Mesendoderm (in vitro differentiated cells): ENCODE results near the gene OR56B1.

ENCODE experiments used
- DNase-seq: peaks from one replicate; pipeline ENCODE4 v3.0.0; 2013
- H2AK5ac ChIP-seq: 2 replicates; pipeline ENCODE4 v1.6.1; 2013; ENCODE audit warnings: low read length, inconsistent platforms
- H2BK120ac ChIP-seq: 2 replicates; pipeline ENCODE4 v1.6.1; 2013; ENCODE audit warnings: low read depth, mild to moderate bottlenecking, low read length, moderate library complexity, mixed read lengths
- H2BK15ac ChIP-seq: replicated peaks from 2 replicates; pipeline ENCODE4 v1.6.1; 2013; ENCODE audit warnings: low read depth, mild to moderate bottlenecking, moderate library complexity
- H2BK5ac ChIP-seq: 2 replicates; pipeline ENCODE4 v1.6.1; 2013; ENCODE audit warnings: low read length, inconsistent platforms
- H3K18ac ChIP-seq: 2 replicates; pipeline ENCODE4 v1.6.1; 2013; ENCODE audit warnings: mild to moderate bottlenecking, low read length, mixed read lengths
- H3K23ac ChIP-seq: one replicate; pipeline ENCODE4 v1.6.1; 2013; ENCODE audit warnings: low read length
- H3K27ac ChIP-seq: 2 replicates; pipeline ENCODE4 v1.5.1; 2013; ENCODE audit warnings: low read depth, mild to moderate bottlenecking, inconsistent platforms, low read length, moderate library complexity
- H3K27me3 ChIP-seq: 2 replicates; pipeline ENCODE4 v1.6.1; 2013; ENCODE audit warnings: low read length, control low read depth, mild to moderate bottlenecking, inconsistent platforms; ENCODE audit not compliant: insufficient read depth, poor library complexity
- H3K36me3 ChIP-seq: 2 replicates; pipeline ENCODE4 v1.6.1; 2013; ENCODE audit warnings: low read length, inconsistent platforms; ENCODE audit not compliant: control insufficient read depth, insufficient read depth
- H3K4ac ChIP-seq: one replicate; pipeline ENCODE4 v1.6.1; 2013; ENCODE audit warnings: low read depth, mild to moderate bottlenecking, low read length, moderate library complexity
- H3K4me1 ChIP-seq: 2 replicates; pipeline ENCODE4 v1.6.1; 2013; ENCODE audit warnings: low read depth, low read length, inconsistent platforms; ENCODE audit not compliant: control insufficient read depth
- H3K4me2 ChIP-seq: 2 replicates; pipeline ENCODE4 v1.6.1; 2013; ENCODE audit warnings: low read length
- H3K4me3 ChIP-seq: 2 replicates; pipeline ENCODE4 v1.5.1; 2013; ENCODE audit warnings: mild to moderate bottlenecking, low read length
- H3K56ac ChIP-seq: one replicate; pipeline ENCODE4 v1.6.1; 2013; ENCODE audit warnings: low read length
- H3K79me1 ChIP-seq: 2 replicates; pipeline ENCODE4 v1.6.1; 2013; ENCODE audit warnings: low read length, inconsistent platforms
- H3K79me2 ChIP-seq: 2 replicates; pipeline ENCODE4 v1.6.1; 2013; ENCODE audit warnings: mild to moderate bottlenecking, low read length; ENCODE audit not compliant: control insufficient read depth, insufficient read depth
- H3K9ac ChIP-seq: 2 replicates; pipeline ENCODE4 v1.6.1; 2013; ENCODE audit warnings: low read length, inconsistent platforms
- H4K5ac ChIP-seq: one replicate; pipeline ENCODE4 v1.6.1; 2013; ENCODE audit warnings: low read length
- H4K8ac ChIP-seq: one replicate; pipeline ENCODE4 v1.6.1; 2013; ENCODE audit warnings: low read depth, mild to moderate bottlenecking, control low read depth, low read length, moderate library complexity
- WGBS: extraction: QIAGEN DNeasy Blood & Tissue Kit; methylation state at CpG from one replicate; pipeline ENCODE4 v1.1.7; 2013; ENCODE audit warnings: low lambda C conversion rate, missing lambda C conversion rate; ENCODE audit not compliant: insufficient coverage; ENCODE audit errors: extremely low coverage; 5-methylcytosine and 5-hydroxymethylcytosine counted together

The OR56B1 gene

GRCh38 chr11:5700421-5701054 lies 35.7 kb upstream of the OR56B1 start:
- no peaks in the 10 kb centered on the region for H3K4me1 ChIP-seq
- no peaks in the 10 kb centered on the region for H3K79me2 ChIP-seq
- H3K79me1 ChIP-seq = no peaks in the 10 kb centered on the region
- H4K5ac ChIP-seq = no peak overlapping the region
- no peak overlapping the region for H2BK5ac ChIP-seq
- no peak overlapping the region for H3K9ac ChIP-seq
- no peak overlapping the region for H3K4ac ChIP-seq
- H3K4me3 ChIP-seq = no peak overlapping the region
- no peak for DNase-seq
- H2BK120ac ChIP-seq = no peak overlapping the region
- no peak overlapping the region for H3K23ac ChIP-seq
- no peak overlapping the region for H3K56ac ChIP-seq
- H2AK5ac ChIP-seq = no peak overlapping the region
- no peak overlapping the region for H3K18ac ChIP-seq
- H4K8ac ChIP-seq = no peak overlapping the region
- H2BK15ac ChIP-seq = no peak overlapping the region
- H3K27ac ChIP-seq = no peak overlapping the region
- H3K4me2 ChIP-seq = no peak overlapping the region
- no peaks in the 10 kb centered on the region for H3K27me3 ChIP-seq
- WGBS = no CpG with 5 or more reads among the region's 10 CpGs
- no peaks in the 10 kb centered on the region for H3K36me3 ChIP-seq

GRCh38 chr11:5701055-5701577 lies 35.1 kb upstream of the OR56B1 start:
- Histone ChIP-seq H3K9ac (no peak overlapping the region), H3K23ac (no peak overlapping the region), H3K4me2 (no peak overlapping the region), H2AK5ac (no peak overlapping the region), H2BK120ac (no peak overlapping the region), H2BK5ac (no peak overlapping the region), H4K5ac (no peak overlapping the region), H3K79me1 (no peaks in the 10 kb centered on the region), H3K4me3 (no peak overlapping the region), H3K4me1 (no peaks in the 10 kb centered on the region), H3K27me3 (no peaks in the 10 kb centered on the region), H2BK15ac (no peak overlapping the region), H3K18ac (no peak overlapping the region), H3K56ac (no peak overlapping the region), H3K79me2 (no peaks in the 10 kb centered on the region), H4K8ac (no peak overlapping the region), H3K36me3 (no peaks in the 10 kb centered on the region), H3K27ac (no peak overlapping the region), H3K4ac (no peak overlapping the region)
- DNase-seq = no peak
- 100% methylated on average over 2 of the region's 3 CpGs for WGBS

- Histone ChIP-seq H4K8ac (no peak overlapping the region), H3K4me2 (no peak overlapping the region), H3K4me3 (no peak overlapping the region), H3K23ac (no peak overlapping the region), H3K27me3 (no peaks in the 10 kb centered on the region), H3K27ac (no peak overlapping the region), H3K9ac (no peak overlapping the region), H2BK120ac (no peak overlapping the region), H2AK5ac (no peak overlapping the region), H4K5ac (no peak overlapping the region), H3K56ac (no peak overlapping the region), H3K79me2 (no peaks in the 10 kb centered on the region), H3K4ac (no peak overlapping the region), H3K79me1 (no peaks in the 10 kb centered on the region), H3K18ac (no peak overlapping the region), H3K36me3 (no peaks in the 10 kb centered on the region), H2BK5ac (no peak overlapping the region), H2BK15ac (no peak overlapping the region), H3K4me1 (no peaks in the 10 kb centered on the region)
- no peak for DNase-seq
- WGBS = no CpG with 5 or more reads among the region's 2 CpGs
These were observed 32.3 kb upstream of the OR56B1 start for GRCh38 chr11:5703741-5704536.

GRCh38 chr11:5705688-5706087 lies 30.6 kb upstream of the OR56B1 start:
- no CpG with 5 or more reads among the region's 4 CpGs for WGBS

GRCh38 chr11:5712507-5712906 lies 23.7 kb upstream of the OR56B1 start:
- Histone ChIP-seq H3K27me3 (no peaks in the 10 kb centered on the region), H3K79me2 (no peaks in the 10 kb centered on the region), H2AK5ac (no peak overlapping the region), H3K18ac (no peak overlapping the region), H2BK120ac (no peak overlapping the region), H3K9ac (no peak overlapping the region), H3K56ac (no peak overlapping the region), H3K79me1 (no peaks in the 10 kb centered on the region), H2BK15ac (no peak overlapping the region), H3K36me3 (no peaks in the 10 kb centered on the region), H3K27ac (no peak overlapping the region), H4K5ac (no peak overlapping the region), H2BK5ac (no peak overlapping the region), H3K4me3 (no peak overlapping the region), H3K4me1 (no peaks in the 10 kb centered on the region), H3K4me2 (no peak overlapping the region), H4K8ac (no peak overlapping the region), H3K4ac (no peak overlapping the region), H3K23ac (no peak overlapping the region)
- WGBS = no CpG with 5 or more reads among the region's 1 CpG
- DNase-seq = no peak

More at GRCh38 chr11:5705688-5706087, 30.6 kb upstream of the OR56B1 start:
- H4K5ac ChIP-seq = no peak overlapping the region
- no peak overlapping the region for H2BK15ac ChIP-seq
- H3K9ac ChIP-seq = no peak overlapping the region
- no peak overlapping the region for H2BK5ac ChIP-seq
- no peaks in the 10 kb centered on the region for H3K79me2 ChIP-seq
- H3K79me1 ChIP-seq = no peaks in the 10 kb centered on the region
- H2BK120ac ChIP-seq = no peak overlapping the region
- H3K4me2 ChIP-seq = no peak overlapping the region
- H3K56ac ChIP-seq = no peak overlapping the region
- H3K27me3 ChIP-seq = no peaks in the 10 kb centered on the region
- no peak overlapping the region for H3K4me3 ChIP-seq
- H4K8ac ChIP-seq = no peak overlapping the region
- H3K27ac ChIP-seq = no peak overlapping the region
- no peak overlapping the region for H3K23ac ChIP-seq
- H3K4me1 ChIP-seq = no peaks in the 10 kb centered on the region
- no peaks in the 10 kb centered on the region for H3K36me3 ChIP-seq
- no peak for DNase-seq
- H3K4ac ChIP-seq = no peak overlapping the region
- H2AK5ac ChIP-seq = no peak overlapping the region
- no peak overlapping the region for H3K18ac ChIP-seq
